WI38 (cell line): ENCODE data around the gene TMEM187.

Source experiments
- H3K4me3 ChIP-seq: 2 replicates; pipeline ENCODE4 v1.5.1; 2011; ENCODE audit warnings: low read depth, mild to moderate bottlenecking, control low read depth, low read length
- TF ChIP-seq, protein P1 (sequence below): IDR thresholded peaks from 2 replicates; pipeline ENCODE4 v1.5.1; 2012; ENCODE audit warnings: low read depth, mild to moderate bottlenecking, control low read depth, low read length

TMEM187 gene

DNA sequence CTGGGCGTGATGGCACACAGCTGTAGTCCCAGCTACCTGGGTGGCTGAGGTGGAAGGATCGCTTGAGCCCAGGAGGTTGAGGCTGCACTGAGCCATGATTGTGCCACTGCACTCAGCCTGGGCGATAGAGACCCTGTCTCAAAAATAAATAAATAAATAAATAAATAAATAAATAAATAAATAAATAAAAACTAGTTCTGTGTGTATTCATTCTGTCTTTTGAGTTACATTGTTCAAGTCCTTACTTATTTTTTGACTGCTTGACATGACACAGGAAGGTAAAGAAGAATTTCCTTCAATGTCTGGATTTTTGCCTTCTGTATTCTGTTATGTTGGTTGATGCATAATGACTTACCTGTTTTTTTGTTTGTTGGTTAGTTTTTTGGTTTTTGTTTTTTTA is 35.5 kb upstream of the TMEM187 start:
- H3K4me3 ChIP-seq: no peak overlapping the region
- TF ChIP-seq, protein P1, sequence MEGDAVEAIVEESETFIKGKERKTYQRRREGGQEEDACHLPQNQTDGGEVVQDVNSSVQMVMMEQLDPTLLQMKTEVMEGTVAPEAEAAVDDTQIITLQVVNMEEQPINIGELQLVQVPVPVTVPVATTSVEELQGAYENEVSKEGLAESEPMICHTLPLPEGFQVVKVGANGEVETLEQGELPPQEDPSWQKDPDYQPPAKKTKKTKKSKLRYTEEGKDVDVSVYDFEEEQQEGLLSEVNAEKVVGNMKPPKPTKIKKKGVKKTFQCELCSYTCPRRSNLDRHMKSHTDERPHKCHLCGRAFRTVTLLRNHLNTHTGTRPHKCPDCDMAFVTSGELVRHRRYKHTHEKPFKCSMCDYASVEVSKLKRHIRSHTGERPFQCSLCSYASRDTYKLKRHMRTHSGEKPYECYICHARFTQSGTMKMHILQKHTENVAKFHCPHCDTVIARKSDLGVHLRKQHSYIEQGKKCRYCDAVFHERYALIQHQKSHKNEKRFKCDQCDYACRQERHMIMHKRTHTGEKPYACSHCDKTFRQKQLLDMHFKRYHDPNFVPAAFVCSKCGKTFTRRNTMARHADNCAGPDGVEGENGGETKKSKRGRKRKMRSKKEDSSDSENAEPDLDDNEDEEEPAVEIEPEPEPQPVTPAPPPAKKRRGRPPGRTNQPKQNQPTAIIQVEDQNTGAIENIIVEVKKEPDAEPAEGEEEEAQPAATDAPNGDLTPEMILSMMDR: no peak

DNA sequence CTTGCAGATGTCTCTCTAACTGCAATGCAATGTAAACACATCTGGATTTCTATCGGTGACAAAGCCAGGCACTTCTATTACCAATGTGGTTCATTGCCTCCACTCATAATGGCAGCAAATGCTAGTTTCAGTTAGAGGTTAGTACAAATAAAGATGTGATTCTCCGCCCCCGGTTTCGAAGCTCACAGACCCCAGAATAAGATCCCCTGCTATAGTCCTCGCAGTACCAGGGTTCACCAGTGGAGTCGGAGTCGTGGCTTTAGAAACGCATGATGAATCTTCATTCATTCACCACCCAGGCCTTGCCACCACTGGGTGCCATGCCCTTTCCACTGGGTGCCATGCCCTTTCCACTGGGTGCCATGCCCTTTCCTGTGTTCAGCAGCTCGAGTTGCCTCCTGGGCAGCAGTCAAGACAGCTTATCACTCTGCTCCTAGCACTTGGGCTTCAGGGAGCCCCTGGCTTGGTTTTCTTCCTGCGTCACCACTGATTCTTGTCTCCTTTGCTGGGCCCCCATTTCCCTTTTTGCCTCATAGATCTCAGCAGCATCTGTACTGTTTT is 34.2 kb upstream of the TMEM187 start:
- H3K4me3 ChIP-seq: no peak overlapping the region
- TF ChIP-seq, protein P1: no peak

DNA sequence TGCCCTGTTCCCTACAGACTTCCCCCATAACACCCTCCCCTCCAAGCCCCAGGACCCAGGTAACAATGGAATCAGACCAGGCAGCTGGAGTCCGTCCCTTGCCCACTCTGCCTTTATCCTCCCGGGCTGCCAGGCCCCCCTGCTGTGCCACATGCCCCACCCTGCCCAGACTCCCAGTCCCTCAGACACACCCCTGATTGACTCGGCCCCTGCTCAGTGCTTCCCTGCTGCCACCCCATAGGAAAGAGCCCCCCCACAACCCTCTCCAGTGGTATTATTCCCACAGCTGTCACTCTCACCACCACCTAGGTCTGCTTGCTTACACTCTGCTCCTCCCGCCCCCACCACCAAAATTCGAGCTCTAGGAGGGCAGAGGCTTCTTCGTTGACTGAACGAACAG is 33.0 kb upstream of the TMEM187 start:
- H3K4me3 ChIP-seq: no peak overlapping the region
- TF ChIP-seq, protein P1: no peak

DNA sequence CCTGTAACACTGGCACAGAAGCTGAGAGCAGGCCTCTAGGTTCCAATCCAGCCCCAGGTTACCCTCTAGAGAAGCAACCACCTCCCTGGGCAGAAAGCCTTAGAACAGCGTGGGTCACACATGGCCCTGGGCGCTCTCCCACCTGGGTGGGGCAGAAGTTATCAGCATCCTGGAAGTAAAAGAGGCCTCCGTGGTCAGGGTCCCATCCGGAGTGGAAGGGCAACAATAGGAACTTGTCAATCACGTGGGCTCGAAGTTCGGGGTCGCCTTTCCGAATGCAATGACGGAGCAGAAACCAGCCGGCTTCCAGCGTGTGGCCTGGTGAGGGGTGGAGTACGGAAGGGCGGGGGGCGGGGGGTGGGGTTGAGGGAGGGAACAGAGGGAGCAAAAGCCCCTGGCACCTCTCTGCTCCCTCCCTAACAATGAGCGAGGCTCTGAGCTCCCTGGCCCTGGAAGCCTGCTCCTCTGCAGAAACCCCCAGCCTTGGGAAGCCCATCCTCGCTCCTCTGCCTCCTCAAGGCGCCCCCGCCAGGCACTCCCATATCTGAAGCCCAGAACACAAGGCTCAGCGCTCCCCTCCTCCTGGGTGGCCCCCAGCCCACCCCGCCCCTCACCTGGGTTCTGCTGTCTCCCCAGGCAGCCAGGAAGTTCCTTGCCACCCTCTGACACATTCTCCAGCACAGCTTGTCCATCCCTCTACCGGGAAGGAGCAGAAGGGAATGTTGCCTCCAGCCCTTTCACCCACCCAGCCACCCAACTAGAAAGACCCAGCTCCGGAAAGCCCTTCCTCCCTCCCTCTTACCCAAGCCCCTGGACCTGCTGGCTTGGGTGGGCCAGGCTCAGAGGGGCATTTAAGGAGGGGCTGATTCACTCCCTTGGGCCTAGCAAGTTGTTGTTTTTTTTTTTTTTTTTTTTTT is 31.0 kb upstream of the TMEM187 start:
- TF ChIP-seq, protein P1: no peak
- no peak overlapping the region for H3K4me3 ChIP-seq

DNA sequence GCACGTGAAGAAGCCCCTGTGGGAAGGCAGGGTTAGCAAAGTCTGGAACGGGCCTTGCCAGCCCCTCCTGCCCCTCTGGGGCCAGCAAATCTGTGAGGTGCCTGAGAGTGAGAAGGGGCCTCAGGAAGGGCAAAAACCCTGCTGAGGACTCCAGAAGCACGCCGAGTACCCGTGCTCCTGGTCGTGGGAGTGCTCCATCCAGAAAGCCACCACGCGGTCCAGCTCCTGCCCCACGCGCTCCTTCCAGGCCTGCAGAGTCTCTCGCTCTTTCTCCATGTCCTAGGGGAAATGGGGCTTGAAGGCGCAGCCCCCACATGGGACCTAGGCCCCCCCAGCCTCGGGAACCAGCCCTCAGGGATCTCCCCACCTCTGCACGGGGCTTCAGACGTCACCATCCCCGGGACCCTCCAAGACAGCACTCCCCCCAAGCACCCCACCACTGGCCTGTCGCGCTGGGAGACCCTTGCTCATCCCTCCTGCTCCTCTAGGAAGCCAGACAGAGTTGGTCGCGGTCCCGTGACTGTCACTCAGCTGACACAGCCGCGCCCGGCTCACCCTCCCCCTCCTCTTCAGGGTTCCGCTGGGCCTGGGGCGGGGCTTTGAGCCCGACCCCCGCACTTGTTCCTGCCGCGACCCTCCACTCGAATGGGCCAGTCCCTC is 28.3 kb upstream of the TMEM187 start, which contains the start of gene RENBP:
Gene RENBP, minus strand, starts transcription at position 504 of the 660 bp plus-strand sequence. Its CDS starts 33 bp downstream, at position 471.
- no peak within 1 kb of the TSS for H3K4me3 ChIP-seq
- TF ChIP-seq, protein P1: no peak

DNA sequence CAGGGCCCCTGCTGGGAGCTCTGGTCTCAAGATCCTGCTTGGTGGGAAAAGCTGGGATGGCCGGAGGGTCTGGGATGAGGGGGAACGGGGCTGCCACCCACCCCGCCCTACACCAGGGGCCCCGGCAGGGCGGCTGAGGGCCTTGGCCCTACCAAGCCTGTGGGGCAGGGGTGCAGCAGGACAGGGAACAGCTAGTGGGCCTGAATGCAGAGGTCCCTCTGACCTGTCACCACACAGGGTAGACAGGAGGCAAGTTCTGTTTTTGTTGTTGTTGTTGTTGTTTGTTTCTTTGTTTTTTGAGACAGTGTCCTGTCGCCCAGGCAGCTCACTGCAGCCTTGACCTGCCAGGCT is 27.8 kb upstream of the TMEM187 start:
- no peak overlapping the region for H3K4me3 ChIP-seq

More for the DNA sequence above, 27.8 kb upstream of the TMEM187 start:
- TF ChIP-seq, protein P1: no peak
